ENCODE data around the gene RS1. TPM values are rescaled to one million over a fixed set of nuclear protein-coding genes. Genes with fewer than 3 reads are reported as not detected.

RS1 gene
- total and polyA plus RNA-seq, 2 of the 13 experiments (the other 11 are each of a cell fraction or from before 2014, with no cell fraction given): not detected

DNA sequence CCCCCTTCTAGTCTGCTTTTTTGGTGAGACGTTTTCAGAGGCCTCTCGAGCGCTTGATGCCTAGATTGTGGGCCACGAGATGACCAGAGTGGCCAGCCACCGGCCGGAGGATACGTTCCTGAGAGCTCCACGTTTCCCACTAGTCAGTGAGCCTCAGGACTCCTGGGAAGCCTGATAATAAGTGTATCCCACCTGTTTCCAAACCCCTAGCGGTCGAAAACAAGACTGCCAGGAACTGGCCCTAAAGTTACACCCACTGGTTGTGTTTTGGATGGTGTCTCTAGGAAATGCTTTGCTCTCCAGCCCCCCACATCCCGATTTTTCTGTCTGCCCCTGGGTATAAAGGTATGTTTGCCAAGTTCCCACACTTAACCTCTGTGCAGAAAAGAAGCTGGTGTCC, 4.6 kb upstream of the RS1 start:
- Histone ChIP-seq H2AFZ (ENCODE audit: low read length) (no peak overlapping the region), H3K79me2 (ENCODE audit: insufficient read depth, low read length) (no peaks in the 10 kb centered on the region), H4K20me1 (ENCODE audit: insufficient read depth, low read length) (no peaks in the 10 kb centered on the region), H3K4me1 (ENCODE audit: insufficient read depth, low read length) (peaks cover 13% of the 10 kb centered on the region), H3K36me3 (replicated peaks in 1 of 2; ENCODE audit: control insufficient read depth in 1 of 2, insufficient read depth in 2 of 2, low read length in 2 of 2) (no peaks in the 10 kb centered on the region), H3K4me2 (ENCODE audit: low read depth, low read length) (peak overlapping the region; percentile 88), H3K27ac (ENCODE audit: extremely low read length, insufficient read depth, low read length) (no peak overlapping the region), H3K9me3 (ENCODE audit: low read length) (no peaks in the 10 kb centered on the region), H3K9ac (ENCODE audit: insufficient read depth, low read depth, low read length) (peak overlapping the region; percentile 46), H3K4me3 (replicated peaks in 1 of 3; ENCODE audit: insufficient read depth in 1 of 3, low read depth in 2 of 3, low read length in 3 of 3) (peak overlapping the region; percentile 50 to 78 (median 72)), H3K27me3 (ENCODE audit: control insufficient read depth in 1 of 2, insufficient read depth in 2 of 2, low read length in 2 of 2) (no peaks in the 10 kb centered on the region)
- no peak for TF ChIP-seq KDM6A (CRISPR knock-in tag; IDR thresholded peaks at IDR 0.05; ENCODE audit: low read depth)
- peak; percentile 39 for TF ChIP-seq STAG1 (CRISPR knock-in tag; IDR thresholded peaks at IDR 0.05)
- no peak for TF ChIP-seq EEA1 (CRISPR knock-in tag; IDR thresholded peaks at IDR 0.05; ENCODE audit: borderline replicate concordance)
- TF ChIP-seq ZNF12 (CRISPR knock-in tag; IDR thresholded peaks at IDR 0.05): no peak
- TF ChIP-seq, protein P1, sequence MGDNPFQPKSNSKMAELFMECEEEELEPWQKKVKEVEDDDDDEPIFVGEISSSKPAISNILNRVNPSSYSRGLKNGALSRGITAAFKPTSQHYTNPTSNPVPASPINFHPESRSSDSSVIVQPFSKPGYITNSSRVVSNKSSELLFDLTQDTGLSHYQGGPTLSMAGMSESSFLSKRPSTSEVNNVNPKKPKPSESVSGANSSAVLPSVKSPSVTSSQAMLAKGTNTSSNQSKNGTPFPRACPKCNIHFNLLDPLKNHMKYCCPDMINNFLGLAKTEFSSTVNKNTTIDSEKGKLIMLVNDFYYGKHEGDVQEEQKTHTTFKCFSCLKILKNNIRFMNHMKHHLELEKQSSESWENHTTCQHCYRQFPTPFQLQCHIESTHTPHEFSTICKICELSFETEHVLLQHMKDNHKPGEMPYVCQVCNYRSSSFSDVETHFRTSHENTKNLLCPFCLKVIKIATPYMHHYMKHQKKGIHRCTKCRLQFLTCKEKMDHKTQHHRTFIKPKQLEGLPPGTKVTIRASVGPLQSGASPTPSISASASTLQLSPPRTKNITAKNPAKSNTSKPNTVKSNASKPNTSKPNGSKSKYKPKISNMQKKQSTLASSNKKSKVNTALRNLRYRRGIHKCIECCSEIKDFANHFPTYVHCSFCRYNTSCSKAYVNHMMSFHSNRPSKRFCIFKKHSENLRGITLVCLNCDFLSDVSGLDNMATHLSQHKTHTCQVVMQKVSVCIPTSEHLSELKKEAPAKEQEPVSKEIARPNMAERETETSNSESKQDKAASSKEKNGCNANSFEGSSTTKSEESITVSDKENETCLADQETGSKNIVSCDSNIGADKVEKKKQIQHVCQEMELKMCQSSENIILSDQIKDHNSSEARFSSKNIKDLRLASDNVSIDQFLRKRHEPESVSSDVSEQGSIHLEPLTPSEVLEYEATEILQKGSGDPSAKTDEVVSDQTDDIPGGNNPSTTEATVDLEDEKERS (CRISPR knock-in tag; IDR thresholded peaks at IDR 0.05): no peak
- TF ChIP-seq, protein P2, sequence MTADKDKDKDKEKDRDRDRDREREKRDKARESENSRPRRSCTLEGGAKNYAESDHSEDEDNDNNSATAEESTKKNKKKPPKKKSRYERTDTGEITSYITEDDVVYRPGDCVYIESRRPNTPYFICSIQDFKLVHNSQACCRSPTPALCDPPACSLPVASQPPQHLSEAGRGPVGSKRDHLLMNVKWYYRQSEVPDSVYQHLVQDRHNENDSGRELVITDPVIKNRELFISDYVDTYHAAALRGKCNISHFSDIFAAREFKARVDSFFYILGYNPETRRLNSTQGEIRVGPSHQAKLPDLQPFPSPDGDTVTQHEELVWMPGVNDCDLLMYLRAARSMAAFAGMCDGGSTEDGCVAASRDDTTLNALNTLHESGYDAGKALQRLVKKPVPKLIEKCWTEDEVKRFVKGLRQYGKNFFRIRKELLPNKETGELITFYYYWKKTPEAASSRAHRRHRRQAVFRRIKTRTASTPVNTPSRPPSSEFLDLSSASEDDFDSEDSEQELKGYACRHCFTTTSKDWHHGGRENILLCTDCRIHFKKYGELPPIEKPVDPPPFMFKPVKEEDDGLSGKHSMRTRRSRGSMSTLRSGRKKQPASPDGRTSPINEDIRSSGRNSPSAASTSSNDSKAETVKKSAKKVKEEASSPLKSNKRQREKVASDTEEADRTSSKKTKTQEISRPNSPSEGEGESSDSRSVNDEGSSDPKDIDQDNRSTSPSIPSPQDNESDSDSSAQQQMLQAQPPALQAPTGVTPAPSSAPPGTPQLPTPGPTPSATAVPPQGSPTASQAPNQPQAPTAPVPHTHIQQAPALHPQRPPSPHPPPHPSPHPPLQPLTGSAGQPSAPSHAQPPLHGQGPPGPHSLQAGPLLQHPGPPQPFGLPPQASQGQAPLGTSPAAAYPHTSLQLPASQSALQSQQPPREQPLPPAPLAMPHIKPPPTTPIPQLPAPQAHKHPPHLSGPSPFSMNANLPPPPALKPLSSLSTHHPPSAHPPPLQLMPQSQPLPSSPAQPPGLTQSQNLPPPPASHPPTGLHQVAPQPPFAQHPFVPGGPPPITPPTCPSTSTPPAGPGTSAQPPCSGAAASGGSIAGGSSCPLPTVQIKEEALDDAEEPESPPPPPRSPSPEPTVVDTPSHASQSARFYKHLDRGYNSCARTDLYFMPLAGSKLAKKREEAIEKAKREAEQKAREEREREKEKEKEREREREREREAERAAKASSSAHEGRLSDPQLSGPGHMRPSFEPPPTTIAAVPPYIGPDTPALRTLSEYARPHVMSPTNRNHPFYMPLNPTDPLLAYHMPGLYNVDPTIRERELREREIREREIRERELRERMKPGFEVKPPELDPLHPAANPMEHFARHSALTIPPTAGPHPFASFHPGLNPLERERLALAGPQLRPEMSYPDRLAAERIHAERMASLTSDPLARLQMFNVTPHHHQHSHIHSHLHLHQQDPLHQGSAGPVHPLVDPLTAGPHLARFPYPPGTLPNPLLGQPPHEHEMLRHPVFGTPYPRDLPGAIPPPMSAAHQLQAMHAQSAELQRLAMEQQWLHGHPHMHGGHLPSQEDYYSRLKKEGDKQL (CRISPR knock-in tag; IDR thresholded peaks at IDR 0.05; ENCODE audit: low read depth): no peak
- TF ChIP-seq TFAP4 (IDR thresholded peaks at IDR 0.05; ENCODE audit: borderline replicate concordance, low read depth): peak; percentile 32; the same call in 1 of the 2 replicates
- TF ChIP-seq SOX6 (IDR thresholded peaks at IDR 0.05): no peak
- TF ChIP-seq SOX6 (CRISPR knock-in tag; IDR thresholded peaks at IDR 0.05): no peak
- TF ChIP-seq, protein P3, sequence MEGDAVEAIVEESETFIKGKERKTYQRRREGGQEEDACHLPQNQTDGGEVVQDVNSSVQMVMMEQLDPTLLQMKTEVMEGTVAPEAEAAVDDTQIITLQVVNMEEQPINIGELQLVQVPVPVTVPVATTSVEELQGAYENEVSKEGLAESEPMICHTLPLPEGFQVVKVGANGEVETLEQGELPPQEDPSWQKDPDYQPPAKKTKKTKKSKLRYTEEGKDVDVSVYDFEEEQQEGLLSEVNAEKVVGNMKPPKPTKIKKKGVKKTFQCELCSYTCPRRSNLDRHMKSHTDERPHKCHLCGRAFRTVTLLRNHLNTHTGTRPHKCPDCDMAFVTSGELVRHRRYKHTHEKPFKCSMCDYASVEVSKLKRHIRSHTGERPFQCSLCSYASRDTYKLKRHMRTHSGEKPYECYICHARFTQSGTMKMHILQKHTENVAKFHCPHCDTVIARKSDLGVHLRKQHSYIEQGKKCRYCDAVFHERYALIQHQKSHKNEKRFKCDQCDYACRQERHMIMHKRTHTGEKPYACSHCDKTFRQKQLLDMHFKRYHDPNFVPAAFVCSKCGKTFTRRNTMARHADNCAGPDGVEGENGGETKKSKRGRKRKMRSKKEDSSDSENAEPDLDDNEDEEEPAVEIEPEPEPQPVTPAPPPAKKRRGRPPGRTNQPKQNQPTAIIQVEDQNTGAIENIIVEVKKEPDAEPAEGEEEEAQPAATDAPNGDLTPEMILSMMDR (CRISPR knock-in tag; IDR thresholded peaks at IDR 0.05): peak; percentile 59
- TF ChIP-seq SUZ12 (IDR thresholded peaks at IDR 0.05; ENCODE audit: low read depth, low read length): no peak
- ATAC-seq: peak; percentile 86
- ChIA-PET POLR2A (interaction anchor here (0.8 kb wide), 1 partner anchor 45 kb away, joined by 4 read pairs; no protein-coding TSS in a partner anchor), CTCF (ENCODE audit: low intra/inter-chr PET ratio, low total read pairs) (interaction anchor here (1.1 kb wide), 1 partner anchor 59 kb away, joined by 3 read pairs; no protein-coding TSS in a partner anchor)
- BruUV-seq (replicated peaks): no TSS peak
- WGBS (ENCODE audit: low lambda C conversion rate): no CpG with 5 or more reads among the region's 11 CpGs
- intact Hi-C loops (cut with micrococcal nuclease; ENCODE audit: unreplicated experiment): loop anchor here (5.0 to 10.0 kb wide), 2 partner anchors 211 to 282 kb away; no protein-coding TSS in a partner anchor
- in situ Hi-C loops (cut with HindIII; ENCODE audit: extremely low pct_ligation_motif_present, low pct_unique_long_range_greater_than_20kb): loop anchor here (10.0 kb wide), 1 partner anchor 252 kb away; the partner anchor contains the start of gene CDKL5
- peak; percentile 87 for FAIRE-seq
- DNase-seq (ENCODE audit: low spot score): peak; percentile 46
